ENCODE data around the gene FNIP2. TPM values are rescaled to one million over a fixed set of nuclear protein-coding genes. Genes with fewer than 3 reads are reported as not detected.
"Not testable (repeated sequence)": the region's sequence is repeated elsewhere in the genome, so short reads cannot be mapped to it uniquely, and the experiment has no call there.

The FNIP2 gene
- polyA plus RNA-seq, 1 of the 3 experiments (the other 2 are of a cell fraction), result 0.97 TPM

DNA sequence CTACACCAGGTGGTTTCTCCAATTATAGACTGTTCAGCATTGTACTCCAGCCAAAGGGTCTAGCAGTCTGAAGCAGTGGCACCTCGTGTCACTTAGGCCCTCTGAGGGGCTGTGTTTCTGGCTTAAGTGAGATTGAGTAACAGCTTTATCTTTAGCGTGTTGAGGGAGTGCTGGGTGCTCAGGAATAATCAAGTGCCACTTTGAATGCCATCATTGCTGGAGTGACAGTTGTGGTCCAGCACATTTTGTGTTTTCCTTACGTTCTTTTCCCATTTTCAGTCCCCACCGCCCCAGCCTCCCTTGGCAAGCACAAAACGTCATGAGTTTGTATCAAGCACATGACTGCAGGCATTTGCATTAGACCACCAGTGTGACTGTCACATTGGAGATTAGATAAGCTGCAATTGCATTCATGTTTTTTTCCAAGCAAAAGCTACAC lies 58.7 kb downstream of the FNIP2 start:
- POLR2A ChIA-PET, result interaction anchor here (0.7 kb wide), 1 partner anchor 9 kb away, joined by 3 read pairs; no protein-coding TSS in a partner anchor

GRCh38 chr4:158828151-158828550 lies 59.3 kb downstream of the FNIP2 start:
- not testable (repeated sequence) for H2AFZ ChIP-seq (ENCODE audit: low read depth); H4K20me1 ChIP-seq (ENCODE audit: insufficient read depth); H3K27me3 ChIP-seq (ENCODE audit: insufficient read depth); DNase-seq; H3K4me3 ChIP-seq (ENCODE audit: low read depth in 2 of 2, low read length in 1 of 2); H3K9me2 ChIP-seq; H3F3A ChIP-seq (replicated peaks; ENCODE audit: insufficient read depth); H3K9me3 ChIP-seq; H3K4me2 ChIP-seq; H3K9ac ChIP-seq; H3K27ac ChIP-seq (ENCODE audit: low read depth in 2 of 2, low read length in 1 of 2)
- Histone ChIP-seq H3K36me3 (replicated peaks in 1 of 2; ENCODE audit: control insufficient read depth in 1 of 2, insufficient read depth in 2 of 2, low read length in 1 of 2) (peaks cover 11 to 20% of the 10 kb centered on the region in 2 experiments), H3K79me2 (ENCODE audit: insufficient read depth) (peaks cover 11% of the 10 kb centered on the region; the same call in 1 of the 2 replicates), H3K4me1 (ENCODE audit: control insufficient read depth in 1 of 2, insufficient read depth in 2 of 2, low read depth in 1 of 2, low read length in 1 of 2) (peaks cover 33 to 34% of the 10 kb centered on the region in 2 experiments; a peak in 3 of 4 replicates)
- WGBS (ENCODE audit: low lambda C conversion rate), result 96% methylated on average over 8 of the region's 8 CpGs
- ChIA-PET CTCF (interaction anchor here (0.9 to 1.7 kb wide), 4 partner anchors 13 to 98 kb away, joined by 3 to 5 read pairs (median 3); no protein-coding TSS in a partner anchor), POLR2A (interaction anchor here (0.7 kb wide), 1 partner anchor 10 kb away, joined by 3 read pairs; no protein-coding TSS in a partner anchor)

More for the DNA sequence above, 58.7 kb downstream of the FNIP2 start:
- H3F3A ChIP-seq (replicated peaks; ENCODE audit: insufficient read depth), result no peaks in the 10 kb centered on the region
- H3K27me3 ChIP-seq (ENCODE audit: insufficient read depth), result no peaks in the 10 kb centered on the region
- no peak for TF ChIP-seq TCF12 (IDR thresholded peaks at IDR 0.05)
- 0 out of 2 replicates have a peak, but pooled peaks have one; percentile 38 for TF ChIP-seq MXI1 (IDR thresholded peaks at IDR 0.05; ENCODE audit: low read depth, low read length)
- TF ChIP-seq IRF3 (IDR thresholded peaks at IDR 0.05; ENCODE audit: low read depth, low read length), result no peak
- TF ChIP-seq PBX3 (IDR thresholded peaks at IDR 0.05), result no peak
- TF ChIP-seq EP300 (IDR thresholded peaks at IDR 0.05; ENCODE audit: borderline replicate concordance in 1 of 2, low read depth in 1 of 2, low read length in 1 of 2), result 0 out of 4 replicates have a peak, but pooled peaks of 1 of the 2 experiments have one; percentile 37
- no peak for TF ChIP-seq MEF2A (IDR thresholded peaks at IDR 0.05; ENCODE audit: borderline replicate concordance, low read depth)
- no peak for TF ChIP-seq FOXJ3 (CRISPR knock-in tag; IDR thresholded peaks at IDR 0.05)
- TF ChIP-seq GATA2 (CRISPR knock-in tag; IDR thresholded peaks at IDR 0.05), result peak; percentile 61; the same call in 1 of the 2 replicates
- no peak for TF ChIP-seq SIN3A (IDR thresholded peaks at IDR 0.05; ENCODE audit: borderline replicate concordance, low read depth, low read length)
- TF ChIP-seq GABPA (IDR thresholded peaks at IDR 0.05; ENCODE audit: low read depth), result no peak
- TF ChIP-seq FOXM1 (IDR thresholded peaks at IDR 0.05; ENCODE audit: low read depth), result no peak
- peaks cover 17% of the 10 kb centered on the region; the same call in 1 of the 2 replicates for H3K79me2 ChIP-seq (ENCODE audit: insufficient read depth)
- DNase-seq, result peak; percentile 33
- H3K4me3 ChIP-seq (ENCODE audit: low read depth in 2 of 2, low read length in 1 of 2), result no peak overlapping the region
- WGBS (ENCODE audit: low lambda C conversion rate), result 90% methylated on average over 5 of the region's 5 CpGs
- no peaks in the 10 kb centered on the region for H3K9me2 ChIP-seq
- no peaks in the 10 kb centered on the region for H4K20me1 ChIP-seq (ENCODE audit: insufficient read depth)
- H3K27ac ChIP-seq (ENCODE audit: low read depth in 2 of 2, low read length in 1 of 2), result no peak overlapping the region
- no peak overlapping the region for H3K9ac ChIP-seq
- peaks cover 33 to 34% of the 10 kb centered on the region in 2 experiments; a peak in 3 of 4 replicates for H3K4me1 ChIP-seq (ENCODE audit: control insufficient read depth in 1 of 2, insufficient read depth in 2 of 2, low read depth in 1 of 2, low read length in 1 of 2)
- no peak overlapping the region for H3K4me2 ChIP-seq
- peaks cover 8 to 19% of the 10 kb centered on the region in 2 experiments for H3K36me3 ChIP-seq (replicated peaks in 1 of 2; ENCODE audit: control insufficient read depth in 1 of 2, insufficient read depth in 2 of 2, low read length in 1 of 2)
- H3K9me3 ChIP-seq, result no peaks in the 10 kb centered on the region
- CTCF ChIA-PET, result interaction anchor here (0.6 to 1.7 kb wide), 5 partner anchors 14 to 278 kb away, joined by 3 to 5 read pairs (median 3); no protein-coding TSS in a partner anchor
- no peak overlapping the region for H2AFZ ChIP-seq (ENCODE audit: low read depth)

Data from SK-N-SH (cell line).